SK-N-DZ (cell line): ENCODE data around the gene SHROOM3.

Experiments used
- DNase-seq: peaks from one replicate; pipeline ENCODE4 v3.0.0-alpha.2; 2015; ENCODE audit warnings: low spot score

SHROOM3 gene

GRCh38 chr4:76767983-76768382 is 333.0 kb downstream of the SHROOM3 start:
- no peak for DNase-seq

- no peak for DNase-seq
These were observed 337.6 kb downstream of the SHROOM3 start for GRCh38 chr4:76772498-76773106.

GRCh38 chr4:76773766-76774165 is 338.7 kb downstream of the SHROOM3 start:
- DNase-seq, result no peak

- DNase-seq, result no peak
These were observed 344.9 kb downstream of the SHROOM3 start for GRCh38 chr4:76779740-76780459.

- no peak for DNase-seq
These were observed 346.0 kb downstream of the SHROOM3 start for GRCh38 chr4:76780781-76781697.

GRCh38 chr4:76781698-76782595 is 346.9 kb downstream of the SHROOM3 start:
- no peak for DNase-seq

- DNase-seq, result no peak
These were observed 347.8 kb downstream of the SHROOM3 start for GRCh38 chr4:76782837-76783236.

GRCh38 chr4:76783836-76784235 is 348.8 kb downstream of the SHROOM3 start:
- DNase-seq, result no peak

- no peak for DNase-seq
These were observed 349.2 kb downstream of the SHROOM3 start for GRCh38 chr4:76784237-76784636.

GRCh38 chr4:76787898-76788297 is 352.9 kb downstream of the SHROOM3 start:
- DNase-seq, result no peak

GRCh38 chr4:76790377-76790776 is 355.3 kb downstream of the SHROOM3 start:
- DNase-seq, result no peak

GRCh38 chr4:76791479-76791878 is 356.4 kb downstream of the SHROOM3 start:
- DNase-seq, result no peak

GRCh38 chr4:76792418-76792817 is 357.4 kb downstream of the SHROOM3 start:
- no peak for DNase-seq

- DNase-seq, result no peak
These were observed 360.2 kb downstream of the SHROOM3 start for GRCh38 chr4:76795243-76795642.

- peak; percentile 17 for DNase-seq
These were observed 364.1 kb downstream of the SHROOM3 start for GRCh38 chr4:76799140-76799539.

- no peak for DNase-seq
These were observed 364.7 kb downstream of the SHROOM3 start for GRCh38 chr4:76799718-76800117.

GRCh38 chr4:76800902-76801301 is 365.9 kb downstream of the SHROOM3 start:
- DNase-seq, result no peak

GRCh38 chr4:76801621-76802235 is 366.7 kb downstream of the SHROOM3 start:
- peak; percentile 37 for DNase-seq

GRCh38 chr4:76802236-76803021 is 367.4 kb downstream of the SHROOM3 start:
- DNase-seq, result peak; percentile 64

- peak; percentile 5 for DNase-seq
These were observed 368.5 kb downstream of the SHROOM3 start for GRCh38 chr4:76803522-76803921.
